H9 (cell line): Measurements from ENCODE around the gene MAD1L1. TPM values are rescaled to one million over a fixed set of nuclear protein-coding genes. Genes with fewer than 3 reads are reported as not detected.

Experiments used
- DNase-seq: peaks from one replicate; pipeline ENCODE4 v3.0.0-alpha.2; 2017
- H2AFZ ChIP-seq: one replicate; pipeline ENCODE4 v1.6.1; 2013; ENCODE audit warnings: mild to moderate bottlenecking, low read length, control low read depth, moderate library complexity
- H2AK5ac ChIP-seq: 2 replicates; pipeline ENCODE4 v1.6.1; 2013; ENCODE audit warnings: low read length, control low read depth, mixed read lengths; ENCODE audit not compliant: insufficient read length
- H2BK120ac ChIP-seq: one replicate; pipeline ENCODE4 v1.6.1; 2013; ENCODE audit warnings: low read depth, mild to moderate bottlenecking, low read length, control low read depth, inconsistent platforms; ENCODE audit not compliant: poor library complexity, severe bottlenecking
- H2BK12ac ChIP-seq: 2 replicates; pipeline ENCODE4 v1.6.1; 2013; ENCODE audit warnings: low read length, control low read depth, mixed read lengths, low read depth; ENCODE audit not compliant: insufficient read length
- H2BK15ac ChIP-seq: 2 replicates; pipeline ENCODE4 v1.6.1; 2013; ENCODE audit warnings: low read depth, low read length, control low read depth
- H2BK20ac ChIP-seq: one replicate; pipeline ENCODE4 v1.6.1; 2013; ENCODE audit warnings: low read depth, mild to moderate bottlenecking, low read length, control low read depth, inconsistent platforms; ENCODE audit not compliant: poor library complexity, severe bottlenecking
- H2BK5ac ChIP-seq: 2 replicates; pipeline ENCODE4 v1.6.1; 2013; ENCODE audit warnings: low read length, control low read depth, mixed read lengths; ENCODE audit not compliant: insufficient read length
- H3K14ac ChIP-seq: 2 replicates; pipeline ENCODE4 v1.6.1; 2013; ENCODE audit warnings: low read length, control low read depth; ENCODE audit not compliant: insufficient read depth
- H3K18ac ChIP-seq: 2 replicates; pipeline ENCODE4 v1.6.1; 2013; ENCODE audit warnings: low read depth, mild to moderate bottlenecking, mixed read lengths, low read length, control low read depth; ENCODE audit not compliant: insufficient read length
- H3K23ac ChIP-seq: 2 replicates; pipeline ENCODE4 v1.6.1; 2013; ENCODE audit warnings: low read length, control low read depth, mixed read lengths, low read depth; ENCODE audit not compliant: insufficient read length
- H3K23me2 ChIP-seq: 2 replicates; pipeline ENCODE4 v1.6.1; 2013; ENCODE audit warnings: low read depth, mild to moderate bottlenecking, mixed read lengths, low read length, control low read depth; ENCODE audit not compliant: insufficient read length, poor library complexity, severe bottlenecking
- H3K27ac ChIP-seq: 2 replicates; pipeline ENCODE4 v1.5.1; 2013; ENCODE audit warnings: low read length, control low read depth, mixed read lengths, low read depth; ENCODE audit not compliant: insufficient read length
- H3K27me3 ChIP-seq: 2 replicates; pipeline ENCODE4 v1.6.1; 2013; ENCODE audit warnings: low read length, control low read depth, inconsistent platforms; ENCODE audit not compliant: insufficient read depth
- H3K4ac ChIP-seq: 2 replicates; pipeline ENCODE4 v1.6.1; 2013; ENCODE audit warnings: low read depth, mild to moderate bottlenecking, control low read depth, inconsistent platforms, low read length, moderate library complexity
- H3K4me1 ChIP-seq: 2 replicates; pipeline ENCODE4 v1.6.1; 2013; ENCODE audit warnings: low read length, control low read depth, inconsistent platforms; ENCODE audit not compliant: insufficient read depth
- H3K4me2 ChIP-seq: 2 replicates; pipeline ENCODE4 v1.6.1; 2013; ENCODE audit warnings: low read length, control low read depth, mixed read lengths; ENCODE audit not compliant: insufficient read length, insufficient read depth
- H3K56ac ChIP-seq: 2 replicates; pipeline ENCODE4 v1.6.1; 2013; ENCODE audit warnings: low read depth, mild to moderate bottlenecking, mixed read lengths, low read length, control low read depth; ENCODE audit not compliant: insufficient read length
- H3K79me1 ChIP-seq: 2 replicates; pipeline ENCODE4 v1.6.1; 2013; ENCODE audit warnings: low read depth, mild to moderate bottlenecking, moderate library complexity, low read length, control low read depth, inconsistent platforms; ENCODE audit not compliant: insufficient read depth, poor library complexity, severe bottlenecking
- H3K79me2 ChIP-seq: 2 replicates; pipeline ENCODE4 v1.6.1; 2013; ENCODE audit warnings: low read length, control low read depth, inconsistent platforms; ENCODE audit not compliant: insufficient read depth
- H3K9ac ChIP-seq: 2 replicates; pipeline ENCODE4 v1.6.1; 2013; ENCODE audit warnings: low read length, control low read depth, mixed read lengths; ENCODE audit not compliant: insufficient read length; ENCODE audit errors: extremely low read depth
- H3K9me3 ChIP-seq: one replicate; pipeline ENCODE4 v1.6.1; 2013; ENCODE audit warnings: low read depth, low read length, inconsistent platforms; ENCODE audit not compliant: control insufficient read depth
- H3T11ph ChIP-seq: one replicate; pipeline ENCODE4 v1.6.1; 2013; ENCODE audit warnings: mild to moderate bottlenecking, low read length, control low read depth, inconsistent platforms
- H4K20me1 ChIP-seq: one replicate; pipeline ENCODE4 v1.6.1; 2013; ENCODE audit not compliant: control insufficient read depth, insufficient read length, insufficient read depth
- H4K5ac ChIP-seq: 2 replicates; pipeline ENCODE4 v1.6.1; 2013; ENCODE audit warnings: low read depth, mild to moderate bottlenecking, mixed read lengths, low read length, control low read depth; ENCODE audit not compliant: insufficient read length
- H4K8ac ChIP-seq: replicated peaks from 2 replicates; pipeline ENCODE4 v1.6.1; 2013; ENCODE audit warnings: low read length, control low read depth, mixed read lengths, low read depth; ENCODE audit not compliant: insufficient read length
- H4K91ac ChIP-seq: 2 replicates; pipeline ENCODE4 v1.6.1; 2013; ENCODE audit warnings: low read depth, mild to moderate bottlenecking, moderate library complexity, mixed read lengths, low read length, control low read depth; ENCODE audit not compliant: insufficient read length
- H3K27ac Mint-ChIP-seq, 3 experiments: 2 replicates in 2 of 3; 3 replicates in 1 of 3; pipeline ENCODE4 v1.8.0; 2020 to 2021; ENCODE audit warnings: mixed read lengths in 3 of 3, mild to moderate bottlenecking in 1 of 3, moderate library complexity in 1 of 3
- H3K27me3 Mint-ChIP-seq: 2 replicates; pipeline ENCODE4 v1.8.0; 2021; ENCODE audit warnings: low read depth, mild to moderate bottlenecking, moderate library complexity, mixed read lengths
- H3K36me3 Mint-ChIP-seq, 3 experiments: 2 replicates in 2 of 3; 3 replicates in 1 of 3; pipeline ENCODE4 v1.8.0; 2020 to 2021; ENCODE audit warnings: low read depth in 3 of 3, mixed read lengths in 3 of 3; ENCODE audit not compliant: insufficient read depth in 1 of 3
- H3K4me1 Mint-ChIP-seq, 2 experiments: 2 replicates each; pipeline ENCODE4 v1.8.0; 2020; ENCODE audit warnings: mixed read lengths in 2 of 2
- H3K4me3 Mint-ChIP-seq, 2 experiments: 2 replicates in 1 of 2; 3 replicates in 1 of 2; pipeline ENCODE4 v1.8.0; 2020 to 2021; ENCODE audit warnings: mild to moderate bottlenecking in 2 of 2, mixed read lengths in 2 of 2, moderate library complexity in 1 of 2
- H3K9me3 Mint-ChIP-seq, 2 experiments: 2 replicates in 1 of 2; 3 replicates in 1 of 2; pipeline ENCODE4 v1.8.0; 2020; ENCODE audit warnings: mild to moderate bottlenecking in 2 of 2, mixed read lengths in 2 of 2, moderate library complexity in 1 of 2
- WGBS: extraction: QIAGEN DNeasy Blood & Tissue Kit; methylation state at CpG from one replicate; pipeline ENCODE4 v1.1.7; 2013; ENCODE audit warnings: missing lambda C conversion rate, low lambda C conversion rate, mixed read lengths; ENCODE audit not compliant: insufficient read length; ENCODE audit errors: extremely low coverage; 5-methylcytosine and 5-hydroxymethylcytosine counted together
- total RNA-seq: library from RNA; stranded (reverse); gene quantifications from 2 replicates; pipeline ENCODE4 v1.2.1, GENCODE V29; 2021
- TF ChIP-seq, protein P1 (sequence below): fragments of 200-600 bp; sonication (generic); conservative IDR thresholded peaks from 3 replicates; pipeline ENCODE4 v1.8.0; 2021; ENCODE audit warnings: antibody characterized with exemption, mild to moderate bottlenecking

Gene MAD1L1
- total RNA-seq, 1 experiment from 2014 or later: 39.0 TPM

DNA sequence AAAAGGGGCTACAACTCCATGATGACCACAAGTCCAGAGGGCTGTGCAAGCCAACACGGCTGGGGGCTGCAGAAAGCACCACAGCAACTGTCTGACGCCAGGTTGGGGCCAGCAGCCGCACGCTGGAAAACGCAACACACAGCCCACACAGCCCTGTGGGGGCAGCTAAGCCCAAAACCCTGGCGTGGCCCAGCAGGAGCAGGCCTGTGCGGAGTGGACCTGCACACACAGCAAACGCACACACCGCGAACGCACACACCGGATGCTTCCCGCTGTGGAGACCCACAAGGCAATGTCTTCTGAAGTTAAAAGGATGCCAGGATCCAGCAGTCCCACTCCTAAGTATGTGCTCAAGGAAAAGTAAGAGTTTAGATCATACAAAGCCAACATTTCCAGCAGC, 121.2 kb downstream of the MAD1L1 start:
- Mint-ChIP-seq H3K4me1 (peaks cover 37 to 60% of the 10 kb centered on the region in 2 experiments), H3K4me3 (no peak overlapping the region), H3K36me3 (peaks cover 0 to 21% (median 3%) of the 10 kb centered on the region in 3 experiments; a peak in 3 of 7 replicates), H3K27me3 (no peaks in the 10 kb centered on the region), H3K27ac (peak overlapping the region; percentile 56 to 88 (median 83); a peak in 4 of 7 replicates), H3K9me3 (no peaks in the 10 kb centered on the region)
- no peak overlapping the region for H2BK15ac ChIP-seq
- no peak overlapping the region for H4K8ac ChIP-seq
- no peak overlapping the region for H2BK5ac ChIP-seq
- no peak overlapping the region for H3K9ac ChIP-seq
- no peak overlapping the region for H2BK120ac ChIP-seq
- no peak overlapping the region for H2AFZ ChIP-seq
- H3K14ac ChIP-seq: 0 out of 2 replicates have a peak overlapping the region, but pooled peaks have one; percentile 27
- no peak overlapping the region for H3T11ph ChIP-seq
- no peak overlapping the region for H3K56ac ChIP-seq
- no peaks in the 10 kb centered on the region for H3K27me3 ChIP-seq
- no peak overlapping the region for H2BK20ac ChIP-seq
- no peak overlapping the region for H3K27ac ChIP-seq
- TF ChIP-seq, protein P1, sequence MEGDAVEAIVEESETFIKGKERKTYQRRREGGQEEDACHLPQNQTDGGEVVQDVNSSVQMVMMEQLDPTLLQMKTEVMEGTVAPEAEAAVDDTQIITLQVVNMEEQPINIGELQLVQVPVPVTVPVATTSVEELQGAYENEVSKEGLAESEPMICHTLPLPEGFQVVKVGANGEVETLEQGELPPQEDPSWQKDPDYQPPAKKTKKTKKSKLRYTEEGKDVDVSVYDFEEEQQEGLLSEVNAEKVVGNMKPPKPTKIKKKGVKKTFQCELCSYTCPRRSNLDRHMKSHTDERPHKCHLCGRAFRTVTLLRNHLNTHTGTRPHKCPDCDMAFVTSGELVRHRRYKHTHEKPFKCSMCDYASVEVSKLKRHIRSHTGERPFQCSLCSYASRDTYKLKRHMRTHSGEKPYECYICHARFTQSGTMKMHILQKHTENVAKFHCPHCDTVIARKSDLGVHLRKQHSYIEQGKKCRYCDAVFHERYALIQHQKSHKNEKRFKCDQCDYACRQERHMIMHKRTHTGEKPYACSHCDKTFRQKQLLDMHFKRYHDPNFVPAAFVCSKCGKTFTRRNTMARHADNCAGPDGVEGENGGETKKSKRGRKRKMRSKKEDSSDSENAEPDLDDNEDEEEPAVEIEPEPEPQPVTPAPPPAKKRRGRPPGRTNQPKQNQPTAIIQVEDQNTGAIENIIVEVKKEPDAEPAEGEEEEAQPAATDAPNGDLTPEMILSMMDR: no peak
- no peak overlapping the region for H2AK5ac ChIP-seq
- no peak overlapping the region for H3K23ac ChIP-seq
- no peak overlapping the region for H3K18ac ChIP-seq
- no peak overlapping the region for H4K91ac ChIP-seq
- whole genome bisulfite sequencing: no CpG with 5 or more reads among the region's 13 CpGs
- no peak overlapping the region for H4K5ac ChIP-seq
- no peaks in the 10 kb centered on the region for H3K4me1 ChIP-seq
- H3K4ac ChIP-seq: no peak overlapping the region
- H4K20me1 ChIP-seq: no peaks in the 10 kb centered on the region
- no peaks in the 10 kb centered on the region for H3K23me2 ChIP-seq
- no peak overlapping the region for H2BK12ac ChIP-seq
- H3K4me2 ChIP-seq: no peak overlapping the region
- H3K79me1 ChIP-seq: no peaks in the 10 kb centered on the region
- DNase-seq: no peak
- H3K9me3 ChIP-seq: no peaks in the 10 kb centered on the region
- H3K79me2 ChIP-seq: no peaks in the 10 kb centered on the region; the same call in 1 of the 2 replicates
